ENCODE results near the gene EYA3. TPM values are rescaled to one million over a fixed set of nuclear protein-coding genes. Genes with fewer than 3 reads are reported as not detected.

The EYA3 gene
- total and polyA plus RNA-seq, 10 of the 15 experiments (the other 5 are each of a cell fraction or from before 2014, with no cell fraction given): 13.0 to 46.6 (median 23.4) TPM

DNA sequence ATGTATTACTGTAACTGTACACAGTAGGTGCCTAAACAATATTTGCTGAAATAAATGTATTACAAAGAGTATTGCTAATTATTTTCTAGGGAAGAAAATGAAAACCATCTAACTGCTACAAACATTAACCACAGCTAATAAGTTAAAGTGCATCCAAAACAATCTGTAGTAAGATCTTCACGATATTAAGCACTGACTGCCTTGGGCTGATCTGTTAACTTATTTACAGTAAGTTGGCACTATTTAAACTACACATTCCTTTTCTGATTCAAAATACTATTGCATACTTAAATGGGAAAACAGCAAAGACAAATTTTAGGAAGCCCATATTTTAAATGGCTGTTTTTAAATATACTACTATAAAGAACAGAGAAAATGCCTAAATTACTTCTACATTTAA is 4.5 kb downstream of the EYA3 start:
- FAIRE-seq (no peak), ATAC-seq (no peak), DNase-seq (ENCODE audit: low read depth, low spot score) (no peak)
- H3K9me3 ChIP-seq (replicated peaks; ENCODE audit: control insufficient read depth, insufficient read depth, low read length): no peaks in the 10 kb centered on the region
- WGBS (ENCODE audit: insufficient coverage, insufficient replicate concordance, low lambda C conversion rate, missing lambda C conversion rate): 4% methylated on average over 1 of the region's 1 CpG
- ChIA-PET SMC1A (ENCODE audit: uncharacterized antibody, unreplicated experiment) (interaction anchor here (0.6 to 14.0 kb wide), 13 partner anchors 7 to 160 kb away, joined by 3 to 445 read pairs (median 5); no protein-coding TSS in a partner anchor), CTCF (interaction anchor here (1.0 to 10.2 kb wide), 5 partner anchors 6 to 126 kb away, joined by 3 to 317 read pairs (median 4); no protein-coding TSS in a partner anchor), POLR2A (interaction anchor here (0.6 to 6.4 kb wide), 8 partner anchors 7 to 152 kb away, joined by 3 to 60 read pairs (median 3); partner anchors contain the start of gene ATP5IF1), RAD21 (ENCODE audit: unreplicated experiment) (interaction anchor here (0.7 to 5.8 kb wide), 5 partner anchors 7 to 125 kb away, joined by 3 to 65 read pairs (median 11); no protein-coding TSS in a partner anchor)
- TF ChIP-seq, protein P1, sequence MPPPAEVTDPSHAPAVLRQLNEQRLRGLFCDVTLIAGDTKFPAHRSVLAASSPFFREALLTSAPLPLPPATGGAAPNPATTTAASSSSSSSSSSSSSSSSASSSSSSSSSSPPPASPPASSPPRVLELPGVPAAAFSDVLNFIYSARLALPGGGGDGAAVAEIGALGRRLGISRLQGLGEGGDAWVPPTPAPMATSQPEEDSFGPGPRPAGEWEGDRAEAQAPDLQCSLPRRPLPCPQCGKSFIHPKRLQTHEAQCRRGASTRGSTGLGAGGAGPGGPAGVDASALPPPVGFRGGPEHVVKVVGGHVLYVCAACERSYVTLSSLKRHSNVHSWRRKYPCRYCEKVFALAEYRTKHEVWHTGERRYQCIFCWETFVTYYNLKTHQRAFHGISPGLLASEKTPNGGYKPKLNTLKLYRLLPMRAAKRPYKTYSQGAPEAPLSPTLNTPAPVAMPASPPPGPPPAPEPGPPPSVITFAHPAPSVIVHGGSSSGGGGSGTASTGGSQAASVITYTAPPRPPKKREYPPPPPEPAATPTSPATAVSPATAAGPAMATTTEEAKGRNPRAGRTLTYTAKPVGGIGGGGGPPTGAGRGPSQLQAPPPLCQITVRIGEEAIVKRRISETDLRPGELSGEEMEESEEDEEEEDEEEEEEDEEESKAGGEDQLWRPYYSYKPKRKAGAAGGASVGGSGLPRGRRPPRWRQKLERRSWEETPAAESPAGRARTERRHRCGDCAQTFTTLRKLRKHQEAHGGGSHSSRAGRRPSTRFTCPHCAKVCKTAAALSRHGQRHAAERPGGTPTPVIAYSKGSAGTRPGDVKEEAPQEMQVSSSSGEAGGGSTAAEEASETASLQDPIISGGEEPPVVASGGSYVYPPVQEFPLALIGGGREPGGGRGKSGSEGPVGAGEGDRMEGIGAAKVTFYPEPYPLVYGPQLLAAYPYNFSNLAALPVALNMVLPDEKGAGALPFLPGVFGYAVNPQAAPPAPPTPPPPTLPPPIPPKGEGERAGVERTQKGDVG (CRISPR knock-in tag; IDR thresholded peaks at IDR 0.05): no peak
- no peak for TF ChIP-seq CREM (IDR thresholded peaks at IDR 0.05; ENCODE audit: low read depth)
- no peak for TF ChIP-seq WRNIP1 (IDR thresholded peaks at IDR 0.05; ENCODE audit: borderline replicate concordance, low read depth, low read length)
- no peak for TF ChIP-seq RAD51 (IDR thresholded peaks at IDR 0.05)
- no peak for TF ChIP-seq STAT3 (IDR thresholded peaks at IDR 0.05; ENCODE audit: low read depth, low read length)
- TF ChIP-seq NR2F1 (conservative IDR thresholded peaks at IDR 0.05): no peak
- TF ChIP-seq, protein P2, sequence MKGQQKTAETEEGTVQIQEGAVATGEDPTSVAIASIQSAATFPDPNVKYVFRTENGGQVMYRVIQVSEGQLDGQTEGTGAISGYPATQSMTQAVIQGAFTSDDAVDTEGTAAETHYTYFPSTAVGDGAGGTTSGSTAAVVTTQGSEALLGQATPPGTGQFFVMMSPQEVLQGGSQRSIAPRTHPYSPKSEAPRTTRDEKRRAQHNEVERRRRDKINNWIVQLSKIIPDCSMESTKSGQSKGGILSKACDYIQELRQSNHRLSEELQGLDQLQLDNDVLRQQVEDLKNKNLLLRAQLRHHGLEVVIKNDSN (IDR thresholded peaks at IDR 0.05; ENCODE audit: borderline replicate concordance, extremely low read length, insufficient read depth, low read depth, low read length): no peak
- intact Hi-C loops (cut with micrococcal nuclease; ENCODE audit: unreplicated experiment): no loop called here
- in situ Hi-C loops (cut with MboI): no loop called here
- no TSS peak for BruUV-seq (replicated peaks)
- peak overlapping the region; percentile 41; the same call in 1 of the 2 replicates for H3K4me2 ChIP-seq (ENCODE audit: control insufficient read depth, insufficient read depth)
- no peak overlapping the region for H3K9ac ChIP-seq (ENCODE audit: control insufficient read depth, insufficient read depth, low read length)
- peaks cover 25% of the 10 kb centered on the region for H3K4me1 ChIP-seq (ENCODE audit: control insufficient read depth, insufficient read depth, low read length)
- H3K27ac ChIP-seq (ENCODE audit: control insufficient read depth, insufficient read depth): no peak overlapping the region
- no peaks in the 10 kb centered on the region for H4K20me1 ChIP-seq (ENCODE audit: control insufficient read depth, insufficient read depth)
- no peaks in the 10 kb centered on the region for H3K27me3 ChIP-seq (replicated peaks in 1 of 2; ENCODE audit: control insufficient read depth in 2 of 2, insufficient read depth in 2 of 2, low read length in 1 of 2)
- no peak overlapping the region for H3K4me3 ChIP-seq
- H3K36me3 ChIP-seq (ENCODE audit: control insufficient read depth in 2 of 2, insufficient read depth in 2 of 2, low read length in 1 of 2): peaks cover 0 to 9% of the 10 kb centered on the region in 2 experiments; a peak in 3 of 4 replicates
- peaks cover 78% of the 10 kb centered on the region for H3K79me2 ChIP-seq (ENCODE audit: control insufficient read depth, insufficient read depth, low read length)
- no peak overlapping the region for H2AFZ ChIP-seq (ENCODE audit: control insufficient read depth, low read depth, low read length)
